Stomach (tissue), 9 donors: ENCODE data around the gene CEBPE. TPM values are rescaled to one million over a fixed set of nuclear protein-coding genes. Genes with fewer than 3 reads are reported as not detected.
A peak's percentile ranks its signal among the peaks of the same experiment; 100 is the strongest.

Experiments used
- DNase-seq, 2 donors: peaks; one replicate each; pipeline versions ENCODE4 v3.0.0 to v3.0.0-alpha.2; 2013 to 2019
- H3K27ac ChIP-seq, 5 donors: fragments of 200-600 bp in 4 of 5; sonication (generic) in 4 of 5; one replicate each; pipeline ENCODE4 v1.5.1; 2013 to 2019; ENCODE audit warnings: mild to moderate bottlenecking in 1 of 5, moderate library complexity in 1 of 5
- H3K27me3 ChIP-seq, 3 donors: fragments of 200-600 bp; sonication (generic); one replicate each; pipeline ENCODE4 v1.5.1; 2017 to 2019; ENCODE audit warnings: mixed run types in 1 of 3
- H3K36me3 ChIP-seq, 4 donors: fragments of 200-600 bp; sonication (generic); 1 replicate in 3 of 4; 2 replicates in 1 of 4; pipeline ENCODE4 v1.5.1; 2016 to 2019
- H3K4me1 ChIP-seq, 4 donors: fragments of 200-600 bp; sonication (generic); one replicate each; pipeline ENCODE4 v1.5.1; 2016 to 2019
- H3K4me3 ChIP-seq, 4 donors: fragments of 200-600 bp; sonication (generic) in 3 of 4; one replicate each; pipeline ENCODE4 v1.5.1; 2016 to 2019; ENCODE audit warnings: mild to moderate bottlenecking in 1 of 4
- H3K9me3 ChIP-seq, 4 donors: fragments of 200-600 bp; sonication (generic); one replicate each; pipeline ENCODE4 v1.5.1; 2016 to 2019
- EP300 ChIP-seq: sonication (generic); formaldehyde crosslinking; IDR thresholded peaks from one replicate; pipeline ENCODE4 v1.6.1; 2017; ENCODE audit warnings: antibody characterized with exemption
- POLR2A ChIP-seq, 4 donors: fragments of 450-650 bp; IDR thresholded peaks; one replicate each; pipeline ENCODE4 v1.6.1; 2016; ENCODE audit warnings: antibody characterized with exemption in 4 of 4, control low read depth in 2 of 4, mild to moderate bottlenecking in 1 of 4, moderate library complexity in 1 of 4
- POLR2AphosphoS5 ChIP-seq, 3 donors: sonication (generic); formaldehyde crosslinking; IDR thresholded peaks; one replicate each; pipeline ENCODE4 v1.6.1; 2016; ENCODE audit warnings: antibody characterized with exemption in 3 of 3
- WGBS, 5 donors: extraction: QIAGEN DNeasy Blood & Tissue Kit in 3 of 5; methylation state at CpG; one replicate each; pipeline versions ENCODE4 v1.1.5 to v1.1.7; 2013 to 2018; 5-methylcytosine and 5-hydroxymethylcytosine counted together
- intact Hi-C: fragments of 100-400 bp; cut with DNase I; formaldehyde crosslinking; loops from one replicate; pipeline ENCODE4 v1.15.1; 2023; ENCODE audit warnings: low total_unique reads
- polyA plus RNA-seq, 3 donors: library from polyadenylated mRNA; stranded (reverse); fragments of 200-250 nt; gene quantifications; one replicate each; pipeline ENCODE4 v1.2.3, GENCODE V29; 2013
- total RNA-seq, 5 donors: library from RNA; depleted of rRNA; stranded (reverse); fragments of >200 nt; gene quantifications; one replicate each; pipeline versions ENCODE4 v1.1.0 to v1.2.3, GENCODE V29; 2014 to 2016
- TF ChIP-seq, protein P1 (sequence below), 7 experiments: fragments of 450-650 bp in 4 of 7; fragments of 200-600 bp in 3 of 7; sonication (generic) in 3 of 7; IDR thresholded peaks; one replicate each; pipeline ENCODE4 v1.5.1; 2016 to 2019; ENCODE audit warnings: antibody characterized with exemption in 7 of 7, control low read depth in 2 of 7, mild to moderate bottlenecking in 1 of 7
- donor health status: healthy with polysubstance abuse.
- donor health status: Bipolar disorder and iron deficiency.
- donor health status: healthy.

Gene CEBPE
- total and polyA plus RNA-seq, 8 donors, result 0.37 TPM; not detected in 7

DNA sequence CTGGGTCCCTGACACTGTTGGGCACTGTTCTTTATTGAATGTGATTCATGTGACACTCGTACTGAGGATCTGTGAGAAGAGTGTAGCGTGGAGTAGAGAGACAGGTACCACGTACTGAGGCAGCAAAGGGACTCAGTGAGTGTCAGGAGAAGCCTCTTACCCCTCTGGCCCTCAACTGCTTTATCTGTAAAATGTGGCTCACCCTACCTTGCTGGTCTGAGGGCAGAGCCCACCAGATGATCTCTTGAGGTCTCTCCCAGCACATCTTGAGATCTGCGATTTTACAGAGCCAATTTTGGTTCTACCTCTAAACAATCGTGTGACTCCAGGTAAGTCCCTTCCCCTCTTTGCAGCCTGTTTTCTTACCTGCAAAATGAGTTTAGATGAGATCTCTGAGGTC, 3.1 kb downstream of the CEBPE start:
- TF ChIP-seq POLR2A (IDR thresholded peaks at IDR 0.05) (no peak), EP300 (no peak), POLR2AphosphoS5 (IDR thresholded peaks at IDR 0.05) (no peak)
- TF ChIP-seq, protein P1, sequence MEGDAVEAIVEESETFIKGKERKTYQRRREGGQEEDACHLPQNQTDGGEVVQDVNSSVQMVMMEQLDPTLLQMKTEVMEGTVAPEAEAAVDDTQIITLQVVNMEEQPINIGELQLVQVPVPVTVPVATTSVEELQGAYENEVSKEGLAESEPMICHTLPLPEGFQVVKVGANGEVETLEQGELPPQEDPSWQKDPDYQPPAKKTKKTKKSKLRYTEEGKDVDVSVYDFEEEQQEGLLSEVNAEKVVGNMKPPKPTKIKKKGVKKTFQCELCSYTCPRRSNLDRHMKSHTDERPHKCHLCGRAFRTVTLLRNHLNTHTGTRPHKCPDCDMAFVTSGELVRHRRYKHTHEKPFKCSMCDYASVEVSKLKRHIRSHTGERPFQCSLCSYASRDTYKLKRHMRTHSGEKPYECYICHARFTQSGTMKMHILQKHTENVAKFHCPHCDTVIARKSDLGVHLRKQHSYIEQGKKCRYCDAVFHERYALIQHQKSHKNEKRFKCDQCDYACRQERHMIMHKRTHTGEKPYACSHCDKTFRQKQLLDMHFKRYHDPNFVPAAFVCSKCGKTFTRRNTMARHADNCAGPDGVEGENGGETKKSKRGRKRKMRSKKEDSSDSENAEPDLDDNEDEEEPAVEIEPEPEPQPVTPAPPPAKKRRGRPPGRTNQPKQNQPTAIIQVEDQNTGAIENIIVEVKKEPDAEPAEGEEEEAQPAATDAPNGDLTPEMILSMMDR (IDR thresholded peaks at IDR 0.05), result no peak
- 83 to 87% (median 85%) methylated on average over 5 of the region's 5 CpGs for WGBS, 5 donors
- H3K9me3 ChIP-seq, result no peaks in the 10 kb centered on the region
- intact Hi-C loops, result no loop called here
- H3K4me3 ChIP-seq, result no peak overlapping the region
- no peak for DNase-seq
- peaks cover 1 to 44% (median 11%) of the 10 kb centered on the region in 4 donors for H3K4me1 ChIP-seq
- H3K27ac ChIP-seq, result no peak overlapping the region
- H3K36me3 ChIP-seq, result no peaks in the 10 kb centered on the region
- H3K27me3 ChIP-seq, result peaks cover 0 to 69% (median 11%) of the 10 kb centered on the region in 3 donors

DNA sequence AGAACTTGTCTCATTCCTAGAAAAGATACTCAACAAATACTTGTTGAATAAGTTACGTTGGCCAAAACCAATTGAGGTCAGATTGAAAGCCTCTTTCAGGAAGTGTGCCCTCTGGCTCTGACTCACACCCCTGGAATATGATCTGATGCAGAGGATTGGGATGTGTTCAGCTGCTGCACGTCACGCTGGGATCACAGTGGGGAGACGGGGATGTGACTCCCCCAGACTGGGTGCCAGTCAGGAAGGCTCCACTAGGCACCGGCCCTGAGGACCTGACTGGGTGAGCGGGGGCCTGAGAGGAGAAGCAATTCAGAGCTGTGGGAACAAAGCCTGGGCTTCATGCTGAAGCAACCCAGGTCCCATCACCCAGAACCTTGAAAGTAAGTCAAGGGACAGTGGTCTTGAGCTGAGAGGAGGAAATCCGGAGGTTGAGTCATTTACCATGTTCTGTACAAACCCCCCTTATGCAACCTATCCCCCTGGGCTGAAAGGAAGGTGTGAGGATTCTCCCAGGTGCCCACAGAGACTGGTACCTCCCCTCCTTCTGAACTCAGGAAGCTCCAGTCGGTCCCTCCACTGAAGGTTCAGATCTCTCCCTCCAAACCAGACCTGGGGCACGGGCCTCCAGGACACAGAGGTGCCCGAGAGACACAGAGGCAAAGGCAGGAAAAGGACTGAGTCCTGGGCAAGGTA, 3.9 kb downstream of the CEBPE start:
- no peak for DNase-seq
- Histone ChIP-seq H3K9me3 (no peaks in the 10 kb centered on the region), H3K27ac (no peak overlapping the region), H3K36me3 (no peaks in the 10 kb centered on the region), H3K4me3 (no peak overlapping the region), H3K4me1 (peaks cover 0 to 39% (median 9%) of the 10 kb centered on the region in 4 donors), H3K27me3 (peaks cover 0 to 77% (median 12%) of the 10 kb centered on the region in 3 donors)
- WGBS, 5 donors, result 57 to 67% (median 62%) methylated on average over 10 of the region's 10 CpGs
- intact Hi-C loops, result no loop called here
- peak in 1 of 3 donors; percentile 25 for TF ChIP-seq POLR2AphosphoS5 (IDR thresholded peaks at IDR 0.05)
- TF ChIP-seq EP300, result no peak
- TF ChIP-seq, protein P1 (IDR thresholded peaks at IDR 0.05), result no peak

DNA sequence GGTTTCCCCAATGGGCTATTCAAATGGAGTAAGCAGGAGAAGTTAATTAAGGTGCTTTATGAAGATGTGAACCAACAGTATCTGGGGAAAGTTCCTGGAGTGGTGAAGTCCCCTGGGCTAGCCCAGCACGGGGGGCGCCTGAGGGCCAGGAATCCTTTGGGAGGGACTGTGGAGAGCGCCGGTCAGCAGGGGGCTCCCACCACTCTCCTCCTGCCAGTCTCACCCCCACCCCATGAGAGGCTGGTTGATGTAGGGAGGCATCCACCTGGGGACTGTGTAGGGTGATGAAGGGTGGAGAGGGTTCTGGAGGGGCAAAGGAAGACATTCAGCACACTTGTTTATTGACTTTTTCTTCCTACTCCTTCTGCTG, 4.4 kb downstream of the CEBPE start:
- Histone ChIP-seq H3K36me3 (no peaks in the 10 kb centered on the region), H3K27ac (peak overlapping the region in 1 of 5 donors; percentile 22), H3K9me3 (no peaks in the 10 kb centered on the region), H3K4me3 (no peak overlapping the region), H3K27me3 (peaks cover 0 to 82% (median 16%) of the 10 kb centered on the region in 3 donors), H3K4me1 (peaks cover 0 to 33% (median 9%) of the 10 kb centered on the region in 4 donors)
- intact Hi-C loops, result no loop called here
- 60 to 70% (median 66%) methylated on average over 4 of the region's 4 CpGs for WGBS, 5 donors
- TF ChIP-seq, protein P1 (IDR thresholded peaks at IDR 0.05), result no peak
- TF ChIP-seq POLR2AphosphoS5 (IDR thresholded peaks at IDR 0.05) (no peak), POLR2A (IDR thresholded peaks at IDR 0.05) (no peak), EP300 (no peak)
- DNase-seq, result no peak

DNA sequence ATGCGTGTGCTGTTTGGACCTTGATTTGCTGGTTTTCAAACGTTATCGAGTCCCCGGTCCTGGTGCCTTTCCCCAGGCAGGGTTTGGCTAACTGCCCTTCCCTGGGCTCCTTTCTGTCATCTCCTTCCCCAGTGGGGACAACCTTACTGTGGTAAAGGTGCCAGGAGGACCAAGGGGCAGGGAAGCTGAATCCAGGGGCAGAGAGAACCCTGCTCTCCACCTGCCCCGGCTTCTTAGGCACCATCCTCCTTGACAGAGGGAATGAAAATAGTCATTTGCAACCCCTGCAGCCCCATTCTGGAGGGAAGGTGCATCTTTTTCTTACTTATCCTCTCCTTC, 5.0 kb downstream of the CEBPE start:
- DNase-seq, result no peak
- H3K4me1 ChIP-seq, result peaks cover 0 to 30% (median 9%) of the 10 kb centered on the region in 4 donors
- H3K9me3 ChIP-seq, result no peaks in the 10 kb centered on the region
- TF ChIP-seq EP300 (no peak), POLR2AphosphoS5 (IDR thresholded peaks at IDR 0.05) (no peak), POLR2A (IDR thresholded peaks at IDR 0.05) (no peak)
- TF ChIP-seq, protein P1 (IDR thresholded peaks at IDR 0.05), result no peak
- no peak overlapping the region for H3K4me3 ChIP-seq
- intact Hi-C loops, result no loop called here
- 28 to 47% (median 38%) methylated on average over 5 of the region's 5 CpGs for WGBS, 5 donors
- H3K36me3 ChIP-seq, result no peaks in the 10 kb centered on the region
- no peak overlapping the region for H3K27ac ChIP-seq
- peaks cover 0 to 83% (median 16%) of the 10 kb centered on the region in 3 donors for H3K27me3 ChIP-seq
